ENCODE results near the gene ATG9B.
A peak's percentile ranks its signal among the peaks of the same experiment; 100 is the strongest.
"Not testable (repeated sequence)": the region's sequence is repeated elsewhere in the genome, so short reads cannot be mapped to it uniquely, and the experiment has no call there.

ATG9B gene

DNA sequence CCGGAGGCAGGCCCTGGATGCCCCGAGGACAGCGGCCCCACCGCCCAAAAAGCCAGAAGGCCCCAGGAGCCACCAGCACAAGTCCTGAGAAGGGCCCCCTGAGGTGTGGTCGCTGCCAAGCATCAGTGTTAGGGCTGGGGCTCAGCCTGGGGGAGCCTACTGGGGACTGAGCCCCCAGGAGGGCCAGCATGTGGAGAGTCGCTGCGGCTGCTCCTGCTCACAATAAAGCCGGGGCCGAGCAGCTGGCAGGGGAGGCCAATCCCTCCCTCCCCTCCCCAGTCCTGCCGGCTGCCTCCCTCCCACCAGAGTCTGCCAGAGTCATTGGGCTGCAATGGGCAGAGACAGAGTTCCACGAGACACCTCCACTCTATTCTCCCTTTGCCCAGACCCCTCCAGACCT is 21.0 kb upstream of the ATG9B start:
- TF ChIP-seq, protein P1, sequence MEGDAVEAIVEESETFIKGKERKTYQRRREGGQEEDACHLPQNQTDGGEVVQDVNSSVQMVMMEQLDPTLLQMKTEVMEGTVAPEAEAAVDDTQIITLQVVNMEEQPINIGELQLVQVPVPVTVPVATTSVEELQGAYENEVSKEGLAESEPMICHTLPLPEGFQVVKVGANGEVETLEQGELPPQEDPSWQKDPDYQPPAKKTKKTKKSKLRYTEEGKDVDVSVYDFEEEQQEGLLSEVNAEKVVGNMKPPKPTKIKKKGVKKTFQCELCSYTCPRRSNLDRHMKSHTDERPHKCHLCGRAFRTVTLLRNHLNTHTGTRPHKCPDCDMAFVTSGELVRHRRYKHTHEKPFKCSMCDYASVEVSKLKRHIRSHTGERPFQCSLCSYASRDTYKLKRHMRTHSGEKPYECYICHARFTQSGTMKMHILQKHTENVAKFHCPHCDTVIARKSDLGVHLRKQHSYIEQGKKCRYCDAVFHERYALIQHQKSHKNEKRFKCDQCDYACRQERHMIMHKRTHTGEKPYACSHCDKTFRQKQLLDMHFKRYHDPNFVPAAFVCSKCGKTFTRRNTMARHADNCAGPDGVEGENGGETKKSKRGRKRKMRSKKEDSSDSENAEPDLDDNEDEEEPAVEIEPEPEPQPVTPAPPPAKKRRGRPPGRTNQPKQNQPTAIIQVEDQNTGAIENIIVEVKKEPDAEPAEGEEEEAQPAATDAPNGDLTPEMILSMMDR (IDR thresholded peaks at IDR 0.05; ENCODE audit: low read depth, low read length): no peak
- H3K4me3 ChIP-seq (ENCODE audit: low read depth, low read length): no peak overlapping the region
- in situ Hi-C loops (cut with HindIII; ENCODE audit: low sequenced_read_pairs): no loop called here
- no peak for DNase-seq (ENCODE audit: low read depth, low spot score)

GRCh38 chr7:151043959-151044358 is 19.7 kb upstream of the ATG9B start:
- in situ Hi-C loops (cut with HindIII; ENCODE audit: low sequenced_read_pairs): no loop called here

DNA sequence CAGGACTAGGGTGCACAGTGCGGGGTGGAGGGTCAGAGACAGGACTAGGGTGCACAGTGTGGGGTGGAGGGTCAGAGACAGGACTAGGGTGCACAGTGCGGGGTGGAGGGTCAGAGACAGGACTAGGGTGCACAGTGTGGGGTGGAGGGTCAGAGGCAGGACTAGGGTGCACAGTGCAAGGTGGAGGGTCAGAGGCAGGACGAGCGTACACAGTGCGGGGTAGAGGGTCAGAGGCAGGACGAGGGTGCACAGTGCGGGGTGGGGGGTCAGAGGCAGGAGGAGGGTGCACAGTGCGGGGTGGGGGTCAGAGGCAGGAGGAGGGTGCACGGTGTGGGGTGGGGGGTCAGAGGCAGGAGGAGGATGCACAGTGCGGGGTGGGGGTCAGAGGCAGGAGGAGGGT is 19.2 kb upstream of the ATG9B start:
- in situ Hi-C loops (cut with HindIII; ENCODE audit: low sequenced_read_pairs); H3K4me3 ChIP-seq (ENCODE audit: low read depth, low read length); DNase-seq (ENCODE audit: low read depth, low spot score): not testable (repeated sequence)

More at GRCh38 chr7:151043959-151044358, 19.7 kb upstream of the ATG9B start:
- H3K4me3 ChIP-seq (ENCODE audit: low read depth, low read length): no peak overlapping the region
- DNase-seq (ENCODE audit: low read depth, low spot score): no peak
- TF ChIP-seq, protein P1 (IDR thresholded peaks at IDR 0.05; ENCODE audit: low read depth, low read length): no peak

- no peak overlapping the region for H3K4me3 ChIP-seq (ENCODE audit: low read depth, low read length)
- TF ChIP-seq, protein P1 (IDR thresholded peaks at IDR 0.05; ENCODE audit: low read depth, low read length): no peak
- in situ Hi-C loops (cut with HindIII; ENCODE audit: low sequenced_read_pairs): no loop called here
- DNase-seq (ENCODE audit: low read depth, low spot score): no peak
Observed at GRCh38 chr7:151040616-151041375, 16.5 kb upstream of the ATG9B start.

DNA sequence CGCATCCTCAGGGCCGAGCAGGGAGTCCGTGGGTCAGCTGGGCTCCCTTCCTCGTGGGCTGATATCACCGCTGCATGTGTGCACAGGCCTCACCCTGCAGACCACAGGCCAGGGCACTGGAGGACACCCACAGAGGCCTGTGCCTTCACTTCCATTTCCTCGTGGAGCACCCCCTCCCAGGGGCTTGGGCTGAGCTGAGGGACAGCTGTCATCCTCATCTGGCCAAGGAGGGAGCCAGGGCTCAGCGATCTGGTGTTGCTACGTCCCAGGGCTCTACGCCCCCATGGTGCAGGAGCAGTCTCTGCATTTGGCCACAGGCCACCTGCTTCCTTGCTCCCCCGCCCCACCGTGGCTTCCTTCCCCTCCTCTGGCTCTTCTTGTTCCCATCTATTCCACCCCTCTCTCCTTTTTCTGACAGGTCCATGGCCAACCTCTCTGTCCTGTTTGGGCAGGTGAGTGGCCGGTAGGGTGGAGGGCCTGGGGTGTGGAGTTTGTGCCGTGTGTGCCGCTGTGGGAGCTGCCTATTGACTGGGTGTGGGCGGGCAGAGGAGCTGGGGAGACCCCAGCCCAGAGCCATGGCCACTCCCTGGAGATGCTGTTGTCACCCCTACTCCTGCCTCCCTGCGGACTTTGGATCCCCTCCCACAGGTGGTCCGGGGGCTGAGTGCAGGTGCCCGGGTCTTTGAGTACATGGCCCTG is 15.7 kb upstream of the ATG9B start:
- H3K4me3 ChIP-seq (ENCODE audit: low read depth, low read length): no peak overlapping the region
- TF ChIP-seq, protein P1 (IDR thresholded peaks at IDR 0.05; ENCODE audit: low read depth, low read length): no peak
- in situ Hi-C loops (cut with HindIII; ENCODE audit: low sequenced_read_pairs): no loop called here
- DNase-seq (ENCODE audit: low read depth, low spot score): no peak

GRCh38 chr7:151038951-151039849 is 14.9 kb upstream of the ATG9B start:
- no peak overlapping the region for H3K4me3 ChIP-seq (ENCODE audit: low read depth, low read length)
- in situ Hi-C loops (cut with HindIII; ENCODE audit: low sequenced_read_pairs): no loop called here
- TF ChIP-seq, protein P1 (IDR thresholded peaks at IDR 0.05; ENCODE audit: low read depth, low read length): no peak
- peak; percentile 89 for DNase-seq (ENCODE audit: low read depth, low spot score)
